Endothelial cell of umbilical vein (primary cell): ENCODE measurements around the gene CCHCR1. TPM values are rescaled to one million over a fixed set of nuclear protein-coding genes. Genes with fewer than 3 reads are reported as not detected.
"Not testable (repeated sequence)": the region's sequence is repeated elsewhere in the genome, so short reads cannot be mapped to it uniquely, and the experiment has no call there.

Source experiments
- BruUV-seq: library from RNA; stranded (reverse); fragments of 400-500 nt; replicated peaks from 2 replicates; lab custom pipeline; 2021; lab: Mats Ljungman, UMichigan
- CTCF ChIA-PET: fragments of 300-600, 350-600 bp; sonication (Branson Sonifier 250); formaldehyde crosslinking; loops from one replicate; lab custom pipeline; 2021; ENCODE audit warnings: antibody characterized with exemption, inconsistent platforms; lab: Charles Lee
- POLR2A ChIA-PET: fragments of 300-600, 350-600 bp; sonication (Branson Sonifier 250); formaldehyde crosslinking; loops from one replicate; lab custom pipeline; 2021; ENCODE audit warnings: antibody characterized with exemption, inconsistent platforms; lab: Charles Lee
- DNase-seq: peaks from one replicate; pipeline ENCODE4 v3.0.0-alpha.2; 2011; ENCODE audit warnings: low read depth, low spot score
- FAIRE-seq: peaks from 2 replicates; lab custom pipeline; 2011; peaks lifted over from hg19 to GRCh38; lab: Jason Lieb, UNC
- H2AFZ ChIP-seq: 2 replicates; pipeline ENCODE4 v1.6.0; 2012; ENCODE audit warnings: low read depth, low read length, control low read depth, inconsistent platforms
- H3K27ac ChIP-seq: 2 replicates; pipeline ENCODE4 v1.5.1; 2011; ENCODE audit warnings: low read depth, mild to moderate bottlenecking, control low read depth, low read length, moderate library complexity; ENCODE audit not compliant: insufficient read depth
- H3K27me3 ChIP-seq, 2 experiments: 2 replicates each; pipeline versions ENCODE4 v1.6.0 to v1.6.1; 2011; ENCODE audit warnings: low read length in 2 of 2, mixed read lengths in 1 of 2; ENCODE audit not compliant: control insufficient read depth in 2 of 2, insufficient read depth in 2 of 2
- H3K36me3 ChIP-seq, 2 experiments: 2 replicates in 1 of 2; 3 replicates in 1 of 2; pipeline ENCODE4 v1.5.1; 2011; ENCODE audit warnings: low read length in 2 of 2, mild to moderate bottlenecking in 1 of 2, moderate library complexity in 1 of 2; ENCODE audit not compliant: control insufficient read depth in 2 of 2, insufficient read depth in 2 of 2; ENCODE audit errors: extremely low read depth in 1 of 2
- H3K4me1 ChIP-seq: 3 replicates; pipeline ENCODE4 v1.5.1; 2011; ENCODE audit warnings: mild to moderate bottlenecking, low read length; ENCODE audit not compliant: control insufficient read depth, insufficient read depth; ENCODE audit errors: extremely low read depth
- H3K4me2 ChIP-seq: 2 replicates; pipeline ENCODE4 v1.6.1; 2011; ENCODE audit warnings: low read length, control low read depth, mixed read lengths; ENCODE audit not compliant: insufficient read depth
- H3K4me3 ChIP-seq, 3 experiments: fragments of 200-600 bp in 1 of 3; sonication (generic), shearing (Covaris generic) in 1 of 3; replicated peaks in 1 of 3; 2 replicates each; pipeline ENCODE4 v1.5.1; 2011 to 2016; ENCODE audit warnings: control low read depth in 3 of 3, low read length in 3 of 3, mild to moderate bottlenecking in 2 of 3, inconsistent platforms in 1 of 3, low read depth in 1 of 3, moderate library complexity in 1 of 3; ENCODE audit not compliant: insufficient read depth in 1 of 3
- H3K79me2 ChIP-seq: 2 replicates; pipeline ENCODE4 v1.6.0; 2012; ENCODE audit warnings: low read length, inconsistent platforms; ENCODE audit not compliant: control insufficient read depth, insufficient read depth
- H3K9ac ChIP-seq: replicated peaks from 2 replicates; pipeline ENCODE3; 2011; ENCODE audit warnings: low read length, control low read depth; ENCODE audit not compliant: insufficient read depth; ENCODE audit errors: extremely low read depth
- H3K9me1 ChIP-seq: replicated peaks from 3 replicates; pipeline ENCODE4 v1.6.0; 2011; ENCODE audit warnings: mild to moderate bottlenecking, low read length; ENCODE audit not compliant: control insufficient read depth, insufficient read depth; ENCODE audit errors: extremely low read depth
- H3K9me3 ChIP-seq: replicated peaks from 2 replicates; pipeline ENCODE4 v1.5.1; 2012; ENCODE audit warnings: low read length, inconsistent platforms; ENCODE audit not compliant: control insufficient read depth, insufficient read depth
- H4K20me1 ChIP-seq: replicated peaks from 2 replicates; pipeline ENCODE3; 2011; ENCODE audit warnings: mild to moderate bottlenecking, low read length; ENCODE audit not compliant: control insufficient read depth, insufficient read depth; ENCODE audit errors: extremely low read depth
- EZH2 ChIP-seq: IDR thresholded peaks from 2 replicates; pipeline ENCODE4 v1.6.1; 2012; ENCODE audit warnings: borderline replicate concordance, low read depth, mild to moderate bottlenecking, moderate library complexity, low read length, inconsistent platforms; ENCODE audit not compliant: severe bottlenecking
- FOS ChIP-seq: IDR thresholded peaks from 2 replicates; pipeline ENCODE4 v1.6.1; 2011; ENCODE audit warnings: mild to moderate bottlenecking, low read length, moderate library complexity, borderline replicate concordance; ENCODE audit not compliant: insufficient read depth
- GATA2 ChIP-seq: IDR thresholded peaks from 2 replicates; pipeline ENCODE4 v1.7.0; 2011; ENCODE audit warnings: low read depth, mild to moderate bottlenecking, moderate library complexity, mixed read lengths, low read length; ENCODE audit not compliant: insufficient read length, insufficient read depth
- JUN ChIP-seq: IDR thresholded peaks from 2 replicates; pipeline ENCODE4 v1.6.1; 2011; ENCODE audit warnings: borderline replicate concordance, low read depth; ENCODE audit not compliant: insufficient read length, insufficient read depth
- MYC ChIP-seq: IDR thresholded peaks from one replicate; pipeline ENCODE4 v1.6.1; 2011; ENCODE audit warnings: mild to moderate bottlenecking, low read depth, low read length
- POLR2A ChIP-seq: IDR thresholded peaks from 2 replicates; pipeline ENCODE4 v1.6.1; 2012; ENCODE audit warnings: low read depth, mild to moderate bottlenecking, control low read depth, low read length
- POLR2AphosphoS5 ChIP-seq: IDR thresholded peaks from 2 replicates; pipeline ENCODE4 v1.6.1; 2012; ENCODE audit warnings: low read depth, mild to moderate bottlenecking, control low read depth, low read length, moderate library complexity; ENCODE audit not compliant: insufficient read depth
- dilution Hi-C: fragments of 300-500 bp; cut with MboI; formaldehyde crosslinking; loops from one replicate; pipeline ENCODE4 v1.15.0; 2019; ENCODE audit warnings: low sequenced_read_pairs; ENCODE audit not compliant: extremely low pct_ligation_motif_present
- intact Hi-C: fragments of 100-400 bp; cut with micrococcal nuclease; formaldehyde crosslinking; loops from one replicate; pipeline ENCODE4 v1.10.0; 2022
- polyA plus RNA-seq, 4 experiments: library from polyadenylated mRNA; depleted of rRNA in 3 of 4; stranded (reverse) in 3 of 4; unstranded in 1 of 4; fragments of >200 nt; gene quantifications; 2 replicates each; pipeline versions ENCODE4 v1.2.1 to v1.2.3, GENCODE V29; 2011 to 2012; ENCODE audit warnings: missing spikeins in 1 of 4
- total RNA-seq: library from RNA; stranded (reverse); gene quantifications from 2 replicates; pipeline ENCODE4 v1.2.3, GENCODE V29; 2021
- TF ChIP-seq, protein P1 (sequence below), 2 donors: IDR thresholded peaks; 1 replicate in 1 of 2; 2 replicates in 1 of 2; pipeline ENCODE4 v1.5.1; 2011; ENCODE audit warnings: low read length in 2 of 2, mild to moderate bottlenecking in 2 of 2, moderate library complexity in 2 of 2, control low read depth in 1 of 2, inconsistent platforms in 1 of 2, low read depth in 1 of 2; ENCODE audit not compliant: insufficient read depth in 1 of 2; ENCODE audit errors: extremely low read depth in 1 of 2
- TF ChIP-seq, protein P2 (sequence below): IDR thresholded peaks from 2 replicates; pipeline ENCODE4 v1.6.1; 2011; ENCODE audit not compliant: insufficient read depth, insufficient read length

CCHCR1 gene
- total and polyA plus RNA-seq, 2 donors (not counting 3 experiments of a cell fraction or from before 2014, with no cell fraction given) = 12.8 to 23.2 TPM

DNA sequence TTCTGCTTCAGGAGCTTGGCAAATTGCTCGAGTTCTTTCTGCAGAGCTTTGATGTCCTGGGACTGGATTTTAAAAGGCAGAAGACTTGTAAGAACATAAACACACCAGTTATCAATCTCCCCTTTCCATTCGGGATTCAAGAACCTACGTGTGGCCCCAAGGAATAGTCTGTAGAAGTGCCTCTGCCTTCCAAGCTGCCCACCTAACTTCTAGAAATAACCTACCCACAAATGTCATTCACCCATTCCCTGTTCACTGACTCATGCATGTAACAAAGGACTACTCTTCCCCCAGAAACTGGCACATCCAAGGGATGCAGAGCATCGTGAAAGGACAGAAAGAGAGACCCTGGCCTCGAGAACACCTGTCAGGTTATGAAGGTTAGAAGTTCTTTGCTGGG is 8.4 kb upstream of the CCHCR1 start:
- ChIA-PET CTCF (interaction anchor here (1.0 kb wide), 1 partner anchor 26 kb away, joined by 3 read pairs; no protein-coding TSS in a partner anchor), POLR2A (no interaction called here)
- no peak overlapping the region for H3K9ac ChIP-seq
- no peak overlapping the region for H3K4me3 ChIP-seq
- no peak overlapping the region for H3K27ac ChIP-seq
- TF ChIP-seq, protein P1, sequence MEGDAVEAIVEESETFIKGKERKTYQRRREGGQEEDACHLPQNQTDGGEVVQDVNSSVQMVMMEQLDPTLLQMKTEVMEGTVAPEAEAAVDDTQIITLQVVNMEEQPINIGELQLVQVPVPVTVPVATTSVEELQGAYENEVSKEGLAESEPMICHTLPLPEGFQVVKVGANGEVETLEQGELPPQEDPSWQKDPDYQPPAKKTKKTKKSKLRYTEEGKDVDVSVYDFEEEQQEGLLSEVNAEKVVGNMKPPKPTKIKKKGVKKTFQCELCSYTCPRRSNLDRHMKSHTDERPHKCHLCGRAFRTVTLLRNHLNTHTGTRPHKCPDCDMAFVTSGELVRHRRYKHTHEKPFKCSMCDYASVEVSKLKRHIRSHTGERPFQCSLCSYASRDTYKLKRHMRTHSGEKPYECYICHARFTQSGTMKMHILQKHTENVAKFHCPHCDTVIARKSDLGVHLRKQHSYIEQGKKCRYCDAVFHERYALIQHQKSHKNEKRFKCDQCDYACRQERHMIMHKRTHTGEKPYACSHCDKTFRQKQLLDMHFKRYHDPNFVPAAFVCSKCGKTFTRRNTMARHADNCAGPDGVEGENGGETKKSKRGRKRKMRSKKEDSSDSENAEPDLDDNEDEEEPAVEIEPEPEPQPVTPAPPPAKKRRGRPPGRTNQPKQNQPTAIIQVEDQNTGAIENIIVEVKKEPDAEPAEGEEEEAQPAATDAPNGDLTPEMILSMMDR (IDR thresholded peaks at IDR 0.05; ENCODE audit: extremely low read depth in 1 of 2, insufficient read depth in 1 of 2, low read depth in 1 of 2, low read length in 2 of 2) = no peak
- TF ChIP-seq, protein P2, sequence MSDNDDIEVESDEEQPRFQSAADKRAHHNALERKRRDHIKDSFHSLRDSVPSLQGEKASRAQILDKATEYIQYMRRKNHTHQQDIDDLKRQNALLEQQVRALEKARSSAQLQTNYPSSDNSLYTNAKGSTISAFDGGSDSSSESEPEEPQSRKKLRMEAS = no peak
- TF ChIP-seq MYC = no peak
- no peak for TF ChIP-seq POLR2A
- no peak for TF ChIP-seq GATA2
- no peak for TF ChIP-seq EZH2
- no peak for TF ChIP-seq JUN
- TF ChIP-seq FOS = no peak
- TF ChIP-seq POLR2AphosphoS5 = no peak
- DNase-seq (no peak), FAIRE-seq (no peak)
- H3K79me2 ChIP-seq = no peaks in the 10 kb centered on the region
- H3K4me1 ChIP-seq = no peaks in the 10 kb centered on the region
- H3K27me3 ChIP-seq = no peaks in the 10 kb centered on the region
- no TSS peak for BruUV-seq
- H4K20me1 ChIP-seq = no peaks in the 10 kb centered on the region
- dilution Hi-C loops = no loop called here
- intact Hi-C loops = no loop called here
- no peak overlapping the region for H2AFZ ChIP-seq
- no peaks in the 10 kb centered on the region for H3K9me1 ChIP-seq
- no peaks in the 10 kb centered on the region for H3K36me3 ChIP-seq
- no peaks in the 10 kb centered on the region for H3K9me3 ChIP-seq
- no peak overlapping the region for H3K4me2 ChIP-seq

DNA sequence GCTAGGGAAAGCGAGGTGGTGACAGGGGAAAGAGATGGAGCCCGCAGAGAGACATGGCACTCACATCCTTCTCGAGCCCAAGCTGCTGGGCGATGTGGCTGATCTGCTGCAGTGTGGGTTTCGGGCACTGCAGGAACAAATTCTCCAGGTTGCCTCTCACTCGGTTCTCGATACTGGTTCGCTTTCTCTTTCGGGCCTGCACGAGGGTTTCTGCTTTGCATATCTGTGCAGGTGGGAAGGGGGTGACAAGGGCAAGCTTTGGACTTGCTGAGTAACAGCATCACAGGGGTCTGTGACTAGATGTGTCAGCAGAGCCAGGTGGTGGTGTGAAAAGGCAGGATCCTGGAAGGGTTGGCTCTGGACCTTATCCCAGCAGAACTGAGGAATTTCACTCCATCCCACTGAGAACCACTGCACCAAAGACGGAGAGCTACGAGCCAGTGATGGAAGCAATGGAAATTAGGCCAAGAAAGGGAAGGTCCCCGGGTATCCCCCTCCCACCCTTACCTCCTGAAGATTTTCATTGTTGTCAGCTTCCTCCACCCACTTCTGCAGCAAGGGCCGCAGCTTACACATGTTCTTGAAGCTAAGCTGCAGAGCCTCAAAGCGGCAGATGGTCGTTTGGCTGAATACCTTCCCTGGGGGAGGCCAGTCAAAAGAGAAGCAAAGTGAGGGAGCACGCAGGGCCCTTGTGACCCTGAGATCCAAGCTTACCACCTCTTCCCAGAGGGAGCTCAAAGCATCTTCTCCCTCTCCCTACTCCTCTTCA is 7.6 kb upstream of the CCHCR1 start:
- DNase-seq, H3K27me3 ChIP-seq, H2AFZ ChIP-seq, dilution Hi-C loops, POLR2A ChIA-PET, intact Hi-C loops, FAIRE-seq, H3K36me3 ChIP-seq, H3K79me2 ChIP-seq, H4K20me1 ChIP-seq, H3K27ac ChIP-seq, H3K9me1 ChIP-seq, H3K4me2 ChIP-seq, H3K4me3 ChIP-seq, H3K4me1 ChIP-seq, BruUV-seq, H3K9me3 ChIP-seq, H3K9ac ChIP-seq: not testable (repeated sequence)
- CTCF ChIA-PET = interaction anchor here (0.6 to 1.1 kb wide), 5 partner anchors 11 to 201 kb away, joined by 3 to 4 read pairs (median 3); no protein-coding TSS in a partner anchor
